HepG2 (cell line): ENCODE data around the gene TMPO. TPM values are rescaled to one million over a fixed set of nuclear protein-coding genes. Genes with fewer than 3 reads are reported as not detected.

Source experiments
- ARHGAP35 ChIP-seq: sonication (generic); formaldehyde crosslinking; IDR thresholded peaks from 2 replicates; pipeline ENCODE4 v1.9.0; 2022; ENCODE audit warnings: mild to moderate bottlenecking, inconsistent platforms, moderate library complexity, missing genetic modification reagents, borderline replicate concordance
- CREB1 ChIP-seq, 2 experiments: fragments of 450-650 bp in 1 of 2; IDR thresholded peaks; 2 replicates each; pipeline ENCODE4 v1.6.1; 2016 to 2017; ENCODE audit warnings: control low read depth in 1 of 2, mild to moderate bottlenecking in 1 of 2, missing compliant biosample characterization in 1 of 2, missing genetic modification characterization in 1 of 2
- FOXJ3 ChIP-seq: sonication (generic); formaldehyde crosslinking; IDR thresholded peaks from 2 replicates; pipeline ENCODE4 v1.4.0; 2020; ENCODE audit warnings: missing genetic modification reagents, mild to moderate bottlenecking, borderline replicate concordance
- HDAC6 ChIP-seq: fragments of 200-600 bp; sonication (generic); IDR thresholded peaks from 2 replicates; pipeline ENCODE4 v1.7.0; 2017; ENCODE audit warnings: mild to moderate bottlenecking, antibody characterized with exemption, low read length, low read depth
- KAT7 ChIP-seq: IDR thresholded peaks from 2 replicates; pipeline ENCODE4 v1.6.1; 2018; ENCODE audit warnings: borderline replicate concordance, missing compliant biosample characterization
- KDM2A ChIP-seq: sonication (generic); formaldehyde crosslinking; IDR thresholded peaks from 2 replicates; pipeline ENCODE4 v1.4.0; 2020; ENCODE audit warnings: low read depth, missing genetic modification reagents, borderline replicate concordance
- KMT2A ChIP-seq: sonication (generic); formaldehyde crosslinking; IDR thresholded peaks from 2 replicates; pipeline ENCODE4 v1.4.0; 2020; ENCODE audit warnings: missing genetic modification reagents
- MIXL1 ChIP-seq: IDR thresholded peaks from 2 replicates; pipeline ENCODE4 v1.6.1; 2016
- NFIC ChIP-seq: IDR thresholded peaks from 2 replicates; pipeline ENCODE4 v1.6.1; 2012; ENCODE audit warnings: mild to moderate bottlenecking, low read length, inconsistent platforms
- PCBP1 ChIP-seq: fragments of 200-400 bp; formaldehyde crosslinking; IDR thresholded peaks from 2 replicates; pipeline ENCODE4 v1.6.1; 2017; ENCODE audit warnings: mild to moderate bottlenecking, low read depth, low read length, borderline replicate concordance
- PPARG ChIP-seq: conservative IDR thresholded peaks from 2 replicates; pipeline ENCODE4 v1.6.1; 2016; ENCODE audit warnings: missing biosample characterization, missing genetic modification reagents
- SNRNP70 ChIP-seq: fragments of 200-400 bp; formaldehyde crosslinking; IDR thresholded peaks from 2 replicates; pipeline ENCODE4 v1.6.1; 2017; ENCODE audit warnings: mild to moderate bottlenecking, low read depth, low read length, moderate library complexity
- SP140L ChIP-seq: sonication (generic); formaldehyde crosslinking; IDR thresholded peaks from 2 replicates; pipeline ENCODE4 v1.4.0; 2020; ENCODE audit warnings: missing genetic modification reagents, borderline replicate concordance
- SRSF9 ChIP-seq: fragments of 200-400 bp; formaldehyde crosslinking; IDR thresholded peaks from 2 replicates; pipeline ENCODE4 v1.6.1; 2018; ENCODE audit warnings: borderline replicate concordance, mild to moderate bottlenecking, low read depth, low read length; ENCODE audit not compliant: insufficient read depth, poor library complexity, severe bottlenecking
- TAF1 ChIP-seq: sonication (generic); formaldehyde crosslinking; IDR thresholded peaks from 2 replicates; pipeline ENCODE4 v1.4.0; 2020; ENCODE audit warnings: missing genetic modification reagents
- TCF7L2 ChIP-seq: IDR thresholded peaks from 2 replicates; pipeline ENCODE4 v1.6.1; 2011; ENCODE audit warnings: mild to moderate bottlenecking, low read depth, low read length, moderate library complexity
- ZBTB1 ChIP-seq: sonication (generic); formaldehyde crosslinking; IDR thresholded peaks from 2 replicates; pipeline ENCODE4 v1.4.0; 2020; ENCODE audit warnings: missing genetic modification reagents, borderline replicate concordance
- ZNF331 ChIP-seq: sonication (generic); formaldehyde crosslinking; IDR thresholded peaks from 2 replicates; pipeline ENCODE4 v1.4.0; 2020; ENCODE audit warnings: missing genetic modification reagents
- ZNF616 ChIP-seq: sonication (generic); formaldehyde crosslinking; IDR thresholded peaks from 2 replicates; pipeline ENCODE4 v1.5.0; 2020; ENCODE audit warnings: low read depth, mild to moderate bottlenecking, missing genetic modification reagents
- ZNF746 ChIP-seq: sonication (generic); formaldehyde crosslinking; IDR thresholded peaks from 2 replicates; pipeline ENCODE4 v1.8.0; 2022; ENCODE audit warnings: mild to moderate bottlenecking, missing genetic modification reagents
- ZNF781 ChIP-seq: sonication (generic); formaldehyde crosslinking; IDR thresholded peaks from 2 replicates; pipeline ENCODE4 v1.5.1; 2020; ENCODE audit warnings: borderline replicate concordance, mild to moderate bottlenecking, missing genetic modification reagents; ENCODE audit errors: not compliant biosample characterization
- ZNF839 ChIP-seq: sonication (generic); formaldehyde crosslinking; IDR thresholded peaks from 2 replicates; pipeline ENCODE4 v1.4.0; 2020; ENCODE audit warnings: missing genetic modification reagents, mild to moderate bottlenecking, borderline replicate concordance
- ZSCAN9 ChIP-seq: IDR thresholded peaks from 2 replicates; pipeline ENCODE4 v1.6.1; 2016; ENCODE audit warnings: borderline replicate concordance
- polyA plus RNA-seq, 8 experiments: library from polyadenylated mRNA; depleted of rRNA in 3 of 8; stranded (reverse) in 7 of 8; unstranded in 1 of 8; fragments of >200 nt; fragmentation: Illumina TruSeq in 4 of 8; extraction: Trizol in 4 of 8; gene quantifications; 2 replicates each; pipeline versions ENCODE4 v1.2.1 to v1.2.3, GENCODE V29; 2011 to 2016; ENCODE audit warnings: low read depth in 4 of 8, missing spikeins in 1 of 8, mixed read lengths in 1 of 8; ENCODE audit not compliant: insufficient read depth in 1 of 8
- total RNA-seq, 5 experiments: library from RNA; depleted of rRNA; stranded (reverse); fragments of >200 nt; fragmentation: Illumina TruSeq; extraction: Trizol; gene quantifications; 2 replicates each; pipeline ENCODE4 v1.2.3, GENCODE V29; 2016; ENCODE audit warnings: low read depth in 1 of 5
- TF ChIP-seq, protein P1 (sequence below): sonication (generic); formaldehyde crosslinking; IDR thresholded peaks from 2 replicates; pipeline ENCODE4 v1.8.0; 2022; ENCODE audit warnings: mild to moderate bottlenecking, missing genetic modification reagents, moderate library complexity
- TF ChIP-seq, protein P2 (sequence below): sonication (generic); formaldehyde crosslinking; IDR thresholded peaks from 2 replicates; pipeline ENCODE4 v1.5.0; 2020; ENCODE audit warnings: mild to moderate bottlenecking, missing genetic modification reagents, borderline replicate concordance

TMPO gene
- total and polyA plus RNA-seq, 2 of the 13 experiments (the other 11 are each of a cell fraction or from before 2014, with no cell fraction given), result 24.2 to 167 TPM

DNA sequence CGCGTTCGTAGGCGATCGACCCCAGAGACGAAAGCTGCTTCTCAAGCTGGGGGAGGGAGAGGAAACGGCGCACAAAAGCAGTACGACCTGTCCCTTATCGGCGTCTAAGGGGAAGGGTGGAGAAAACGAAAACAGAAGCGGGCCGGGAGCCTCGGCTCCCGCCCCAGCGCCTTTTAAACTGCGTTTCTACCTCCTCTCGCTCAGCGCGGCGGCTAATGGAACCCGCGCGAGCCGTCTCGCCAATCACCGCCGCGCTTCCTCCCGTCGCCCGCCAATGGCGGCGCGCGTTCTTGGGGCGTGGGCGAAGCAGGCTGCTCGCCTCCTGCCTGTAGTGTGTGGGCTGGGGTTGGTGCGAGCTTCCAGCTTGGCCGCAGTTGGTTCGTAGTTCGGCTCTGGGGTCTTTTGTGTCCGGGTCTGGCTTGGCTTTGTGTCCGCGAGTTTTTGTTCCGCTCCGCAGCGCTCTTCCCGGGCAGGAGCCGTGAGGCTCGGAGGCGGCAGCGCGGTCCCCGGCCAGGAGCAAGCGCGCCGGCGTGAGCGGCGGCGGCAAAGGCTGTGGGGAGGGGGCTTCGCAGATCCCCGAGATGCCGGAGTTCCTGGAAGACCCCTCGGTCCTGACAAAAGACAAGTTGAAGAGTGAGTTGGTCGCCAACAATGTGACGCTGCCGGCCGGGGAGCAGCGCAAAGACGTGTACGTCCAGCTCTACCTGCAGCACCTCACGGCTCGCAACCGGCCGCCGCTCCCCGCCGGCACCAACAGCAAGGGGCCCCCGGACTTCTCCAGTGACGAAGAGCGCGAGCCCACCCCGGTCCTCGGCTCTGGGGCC lies at the start of gene TMPO (continued):
- TF ChIP-seq, protein P1, sequence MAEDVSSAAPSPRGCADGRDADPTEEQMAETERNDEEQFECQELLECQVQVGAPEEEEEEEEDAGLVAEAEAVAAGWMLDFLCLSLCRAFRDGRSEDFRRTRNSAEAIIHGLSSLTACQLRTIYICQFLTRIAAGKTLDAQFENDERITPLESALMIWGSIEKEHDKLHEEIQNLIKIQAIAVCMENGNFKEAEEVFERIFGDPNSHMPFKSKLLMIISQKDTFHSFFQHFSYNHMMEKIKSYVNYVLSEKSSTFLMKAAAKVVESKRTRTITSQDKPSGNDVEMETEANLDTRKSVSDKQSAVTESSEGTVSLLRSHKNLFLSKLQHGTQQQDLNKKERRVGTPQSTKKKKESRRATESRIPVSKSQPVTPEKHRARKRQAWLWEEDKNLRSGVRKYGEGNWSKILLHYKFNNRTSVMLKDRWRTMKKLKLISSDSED, result no peak
- TF ChIP-seq KAT7 (CRISPR knock-in tag) (no peak; the same call in 1 of the 2 replicates), PCBP1 (0 out of 2 replicates have a peak, but pooled peaks have one; percentile 60), KDM2A (CRISPR knock-in tag) (peak; percentile 90), FOXJ3 (no peak), ARHGAP35 (0 out of 2 replicates have a peak, but pooled peaks have one; percentile 53), ZBTB1 (no peak), TCF7L2 (no peak), HDAC6 (no peak), SP140L (CRISPR knock-in tag) (no peak; the same call in 1 of the 2 replicates), TAF1 (peak; percentile 89), MIXL1 (CRISPR knock-in tag) (no peak), NFIC (no peak), ZNF616 (CRISPR knock-in tag) (peak; percentile 80), CREB1 (IDR thresholded peaks at IDR 0.05) (no peak; the same call in 1 of the 2 replicates), CREB1 (CRISPR knock-in tag; IDR thresholded peaks at IDR 0.05) (peak; percentile 19), ZSCAN9 (CRISPR knock-in tag) (0 out of 2 replicates have a peak, but pooled peaks have one; percentile 40), ZNF781 (CRISPR knock-in tag) (peak; percentile 14), PPARG (CRISPR knock-in tag) (no peak), ZNF839 (CRISPR knock-in tag) (no peak), SRSF9 (no peak), ZNF746 (CRISPR knock-in tag) (no peak), SNRNP70 (no peak), ZNF331 (CRISPR knock-in tag) (peak; percentile 25; the same call in 1 of the 2 replicates), KMT2A (peak; percentile 98)
- TF ChIP-seq, protein P2, sequence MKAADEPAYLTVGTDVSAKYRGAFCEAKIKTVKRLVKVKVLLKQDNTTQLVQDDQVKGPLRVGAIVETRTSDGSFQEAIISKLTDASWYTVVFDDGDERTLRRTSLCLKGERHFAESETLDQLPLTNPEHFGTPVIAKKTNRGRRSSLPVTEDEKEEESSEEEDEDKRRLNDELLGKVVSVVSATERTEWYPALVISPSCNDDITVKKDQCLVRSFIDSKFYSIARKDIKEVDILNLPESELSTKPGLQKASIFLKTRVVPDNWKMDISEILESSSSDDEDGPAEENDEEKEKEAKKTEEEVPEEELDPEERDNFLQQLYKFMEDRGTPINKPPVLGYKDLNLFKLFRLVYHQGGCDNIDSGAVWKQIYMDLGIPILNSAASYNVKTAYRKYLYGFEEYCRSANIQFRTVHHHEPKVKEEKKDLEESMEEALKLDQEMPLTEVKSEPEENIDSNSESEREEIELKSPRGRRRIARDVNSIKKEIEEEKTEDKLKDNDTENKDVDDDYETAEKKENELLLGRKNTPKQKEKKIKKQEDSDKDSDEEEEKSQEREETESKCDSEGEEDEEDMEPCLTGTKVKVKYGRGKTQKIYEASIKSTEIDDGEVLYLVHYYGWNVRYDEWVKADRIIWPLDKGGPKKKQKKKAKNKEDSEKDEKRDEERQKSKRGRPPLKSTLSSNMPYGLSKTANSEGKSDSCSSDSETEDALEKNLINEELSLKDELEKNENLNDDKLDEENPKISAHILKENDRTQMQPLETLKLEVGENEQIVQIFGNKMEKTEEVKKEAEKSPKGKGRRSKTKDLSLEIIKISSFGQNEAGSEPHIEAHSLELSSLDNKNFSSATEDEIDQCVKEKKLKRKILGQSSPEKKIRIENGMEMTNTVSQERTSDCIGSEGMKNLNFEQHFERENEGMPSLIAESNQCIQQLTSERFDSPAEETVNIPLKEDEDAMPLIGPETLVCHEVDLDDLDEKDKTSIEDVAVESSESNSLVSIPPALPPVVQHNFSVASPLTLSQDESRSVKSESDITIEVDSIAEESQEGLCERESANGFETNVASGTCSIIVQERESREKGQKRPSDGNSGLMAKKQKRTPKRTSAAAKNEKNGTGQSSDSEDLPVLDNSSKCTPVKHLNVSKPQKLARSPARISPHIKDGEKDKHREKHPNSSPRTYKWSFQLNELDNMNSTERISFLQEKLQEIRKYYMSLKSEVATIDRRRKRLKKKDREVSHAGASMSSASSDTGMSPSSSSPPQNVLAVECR (CRISPR knock-in tag), result peak; percentile 67; the same call in 1 of the 2 replicates
